Trophoblast cell (in vitro differentiated cells and primary cell): Measurements from ENCODE around the gene ZDHHC19.
"Not testable (repeated sequence)": the region's sequence is repeated elsewhere in the genome, so short reads cannot be mapped to it uniquely, and the experiment has no call there.

Experiments
- DNase-seq, 2 donors: peaks; one replicate each; pipeline ENCODE4 v3.0.0-alpha.2; 2016
- H2AFZ ChIP-seq: 2 replicates; pipeline ENCODE4 v1.6.1; 2013; ENCODE audit warnings: low read length, moderate library complexity, mild to moderate bottlenecking; ENCODE audit not compliant: insufficient read depth, poor library complexity
- H2AK5ac ChIP-seq: 2 replicates; pipeline ENCODE4 v1.6.1; 2013; ENCODE audit warnings: mild to moderate bottlenecking, low read length
- H2BK120ac ChIP-seq: 2 replicates; pipeline ENCODE4 v1.6.1; 2013; ENCODE audit warnings: low read length, mild to moderate bottlenecking, moderate library complexity; ENCODE audit not compliant: insufficient read depth, poor library complexity
- H2BK12ac ChIP-seq: 2 replicates; pipeline ENCODE4 v1.6.1; 2013; ENCODE audit warnings: mild to moderate bottlenecking, low read length, moderate library complexity
- H2BK5ac ChIP-seq: 2 replicates; pipeline ENCODE4 v1.6.1; 2013; ENCODE audit warnings: low read length, low read depth, moderate library complexity, mild to moderate bottlenecking; ENCODE audit not compliant: poor library complexity
- H3K14ac ChIP-seq: 2 replicates; pipeline ENCODE4 v1.6.1; 2013; ENCODE audit warnings: mild to moderate bottlenecking, low read length
- H3K18ac ChIP-seq: 2 replicates; pipeline ENCODE4 v1.6.1; 2013; ENCODE audit warnings: mild to moderate bottlenecking, low read length
- H3K23ac ChIP-seq: 2 replicates; pipeline ENCODE4 v1.6.1; 2013; ENCODE audit warnings: low read length
- H3K27ac ChIP-seq: 2 replicates; pipeline ENCODE4 v1.5.1; 2013; ENCODE audit warnings: low read depth, mild to moderate bottlenecking, inconsistent platforms, low read length, moderate library complexity
- H3K27me3 ChIP-seq: 2 replicates; pipeline ENCODE4 v1.6.1; 2013; ENCODE audit warnings: inconsistent platforms, mild to moderate bottlenecking, low read length, moderate library complexity; ENCODE audit not compliant: insufficient read depth
- H3K36me3 ChIP-seq, 2 experiments: 1 replicate in 1 of 2; 2 replicates in 1 of 2; pipeline ENCODE4 v1.6.1; 2013; ENCODE audit warnings: low read length in 2 of 2, mild to moderate bottlenecking in 2 of 2, moderate library complexity in 1 of 2; ENCODE audit not compliant: insufficient read depth in 2 of 2, control insufficient read depth in 1 of 2
- H3K4ac ChIP-seq: 2 replicates; pipeline ENCODE4 v1.6.1; 2013; ENCODE audit warnings: low read depth, mild to moderate bottlenecking, low read length, moderate library complexity
- H3K4me1 ChIP-seq, 2 experiments: 1 replicate in 1 of 2; 2 replicates in 1 of 2; pipeline ENCODE4 v1.6.1; 2013; ENCODE audit warnings: low read length in 2 of 2, mild to moderate bottlenecking in 2 of 2, moderate library complexity in 1 of 2; ENCODE audit not compliant: insufficient read depth in 2 of 2, control insufficient read depth in 1 of 2
- H3K4me2 ChIP-seq: 2 replicates; pipeline ENCODE4 v1.6.1; 2013; ENCODE audit warnings: inconsistent platforms, mild to moderate bottlenecking, low read length, moderate library complexity
- H3K4me3 ChIP-seq: 2 replicates; pipeline ENCODE4 v1.5.1; 2013; ENCODE audit warnings: mild to moderate bottlenecking, low read depth, low read length, inconsistent platforms
- H3K79me1 ChIP-seq: one replicate; pipeline ENCODE4 v1.6.1; 2013; ENCODE audit warnings: low read length
- H3K79me2 ChIP-seq: 2 replicates; pipeline ENCODE4 v1.6.1; 2013; ENCODE audit warnings: low read length, mild to moderate bottlenecking; ENCODE audit not compliant: control insufficient read depth, insufficient read depth, poor library complexity
- H3K9ac ChIP-seq: 2 replicates; pipeline ENCODE4 v1.6.1; 2013; ENCODE audit warnings: mild to moderate bottlenecking, low read length
- H3K9me3 ChIP-seq: 2 replicates; pipeline ENCODE4 v1.6.1; 2013; ENCODE audit warnings: low read depth, mild to moderate bottlenecking, control low read depth, inconsistent platforms, low read length; ENCODE audit not compliant: insufficient read depth
- H4K12ac ChIP-seq: 2 replicates; pipeline ENCODE4 v1.6.1; 2013; ENCODE audit warnings: low read depth, mild to moderate bottlenecking, low read length, moderate library complexity
- H4K8ac ChIP-seq: 2 replicates; pipeline ENCODE4 v1.6.1; 2013; ENCODE audit warnings: low read depth, mild to moderate bottlenecking, low read length, moderate library complexity
- H4K91ac ChIP-seq: one replicate; pipeline ENCODE4 v1.6.1; 2013; ENCODE audit warnings: low read depth, mild to moderate bottlenecking, low read length, moderate library complexity
- WGBS: extraction: QIAGEN DNeasy Blood & Tissue Kit; methylation state at CpG from one replicate; pipeline ENCODE4 v1.1.7; 2013; ENCODE audit warnings: missing lambda C conversion rate; ENCODE audit not compliant: insufficient read length, insufficient coverage; ENCODE audit errors: extremely low coverage; 5-methylcytosine and 5-hydroxymethylcytosine counted together

The ZDHHC19 gene

GRCh38 chr3:196175722-196176121 lies 35.5 kb downstream of the ZDHHC19 start:
- Histone ChIP-seq H3K79me1 (no peaks in the 10 kb centered on the region), H3K27me3 (no peaks in the 10 kb centered on the region), H3K9ac (no peak overlapping the region), H3K4me2 (no peak overlapping the region), H2BK12ac (no peak overlapping the region), H3K4me1 (no peaks in the 10 kb centered on the region), H3K9me3 (no peaks in the 10 kb centered on the region), H2AFZ (no peak overlapping the region), H2BK120ac (no peak overlapping the region), H2BK5ac (no peak overlapping the region), H3K18ac (no peak overlapping the region), H3K23ac (no peak overlapping the region), H4K8ac (no peak overlapping the region), H3K27ac (no peak overlapping the region), H4K12ac (no peak overlapping the region), H3K4me3 (no peak overlapping the region), H3K79me2 (no peaks in the 10 kb centered on the region), H2AK5ac (no peak overlapping the region), H3K14ac (no peak overlapping the region), H3K36me3 (no peaks in the 10 kb centered on the region), H3K4ac (no peak overlapping the region), H4K91ac (no peak overlapping the region)
- no CpG with 5 or more reads among the region's 9 CpGs for WGBS
- DNase-seq, result no peak

- Histone ChIP-seq H4K8ac (no peak overlapping the region), H3K23ac (no peak overlapping the region), H3K4me2 (no peak overlapping the region), H4K91ac (no peak overlapping the region), H4K12ac (no peak overlapping the region), H3K4me3 (no peak overlapping the region), H3K18ac (no peak overlapping the region), H2AK5ac (no peak overlapping the region), H3K79me1 (no peaks in the 10 kb centered on the region), H3K14ac (no peak overlapping the region), H2BK12ac (no peak overlapping the region), H2AFZ (no peak overlapping the region), H3K9me3 (no peaks in the 10 kb centered on the region), H3K27ac (no peak overlapping the region), H3K4me1 (no peaks in the 10 kb centered on the region), H3K27me3 (no peaks in the 10 kb centered on the region), H3K36me3 (no peaks in the 10 kb centered on the region), H3K4ac (no peak overlapping the region), H2BK5ac (no peak overlapping the region), H3K79me2 (no peaks in the 10 kb centered on the region), H3K9ac (no peak overlapping the region), H2BK120ac (no peak overlapping the region)
- no CpG with 5 or more reads among the region's 19 CpGs for WGBS
- no peak for DNase-seq
These were observed 36.0 kb downstream of the ZDHHC19 start for GRCh38 chr3:196175116-196175625.

- H3K9ac ChIP-seq, result no peak overlapping the region
- H2BK5ac ChIP-seq, result no peak overlapping the region
- no peaks in the 10 kb centered on the region for H3K27me3 ChIP-seq
- no peak overlapping the region for H4K12ac ChIP-seq
- no peak overlapping the region for H2AK5ac ChIP-seq
- WGBS, result no CpG with 5 or more reads among the region's 3 CpGs
- no peaks in the 10 kb centered on the region for H3K4me1 ChIP-seq
- H2BK120ac ChIP-seq, result no peak overlapping the region
- H3K4ac ChIP-seq, result no peak overlapping the region
- no peak overlapping the region for H3K27ac ChIP-seq
- no peaks in the 10 kb centered on the region for H3K79me2 ChIP-seq
- no peak overlapping the region for H3K23ac ChIP-seq
- H3K4me2 ChIP-seq, result no peak overlapping the region
- no peaks in the 10 kb centered on the region for H3K36me3 ChIP-seq
- no peak overlapping the region for H2AFZ ChIP-seq
- no peaks in the 10 kb centered on the region for H3K79me1 ChIP-seq
- H3K4me3 ChIP-seq, result no peak overlapping the region
- H2BK12ac ChIP-seq, result no peak overlapping the region
- no peak for DNase-seq
- H3K18ac ChIP-seq, result no peak overlapping the region
- H3K9me3 ChIP-seq, result no peaks in the 10 kb centered on the region
- no peak overlapping the region for H4K8ac ChIP-seq
- no peak overlapping the region for H3K14ac ChIP-seq
- no peak overlapping the region for H4K91ac ChIP-seq
These were observed 36.5 kb downstream of the ZDHHC19 start for GRCh38 chr3:196174652-196175051.

GRCh38 chr3:196170296-196170695 lies 40.9 kb downstream of the ZDHHC19 start:
- not testable (repeated sequence) for H2BK5ac ChIP-seq, H3K79me1 ChIP-seq, H3K27ac ChIP-seq

More at GRCh38 chr3:196170296-196170695, 40.9 kb downstream of the ZDHHC19 start:
- H2AFZ ChIP-seq, H3K4me2 ChIP-seq, H4K91ac ChIP-seq, DNase-seq, H3K4me1 ChIP-seq, H3K4me3 ChIP-seq, H4K12ac ChIP-seq, H3K36me3 ChIP-seq, H2BK120ac ChIP-seq, H2BK12ac ChIP-seq, H4K8ac ChIP-seq, H3K27me3 ChIP-seq, H3K14ac ChIP-seq, H3K9me3 ChIP-seq, H3K9ac ChIP-seq, H3K4ac ChIP-seq, H2AK5ac ChIP-seq, H3K79me2 ChIP-seq, H3K18ac ChIP-seq, H3K23ac ChIP-seq: not testable (repeated sequence)
- no CpG with 5 or more reads among the region's 12 CpGs for WGBS
